ENCODE results near the gene CMTM8.

The CMTM8 gene

DNA sequence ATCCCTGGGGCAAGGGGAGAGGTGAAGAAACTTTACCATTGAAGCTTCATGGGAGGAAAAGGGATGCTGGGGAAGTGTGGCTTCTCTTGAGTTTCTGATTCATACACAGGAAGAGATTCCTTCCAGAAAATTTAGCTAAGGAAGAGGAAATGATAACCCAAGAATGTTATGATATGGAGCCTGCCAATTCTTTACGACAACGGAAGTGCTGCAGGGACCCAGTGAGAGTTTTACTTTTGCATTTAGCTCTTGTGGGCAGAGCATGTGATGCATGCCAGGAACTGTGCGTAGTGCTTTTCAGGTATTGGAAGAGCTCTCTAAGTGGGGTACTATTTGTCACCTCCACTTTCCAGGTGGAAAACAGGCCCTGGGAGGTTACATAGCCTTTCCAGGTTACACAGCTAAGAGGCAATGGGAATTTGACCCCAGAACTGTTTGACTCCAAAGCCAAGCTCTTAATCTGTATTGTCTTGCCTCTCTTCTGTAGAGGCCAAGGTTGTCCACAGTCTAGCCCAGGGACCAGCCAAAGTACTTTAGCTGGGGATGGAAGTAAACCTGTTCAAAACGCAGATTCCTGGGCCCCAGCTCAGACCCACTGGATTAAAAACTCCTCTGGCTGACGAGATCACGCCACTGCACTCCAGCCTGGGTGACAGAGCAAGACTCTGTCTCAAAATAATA, 176.2 kb downstream of the CMTM8 start:
- peak overlapping the region; percentile 81 for H3K27ac ChIP-seq
- ChIA-PET CTCF (interaction anchor here (1.5 kb wide), 1 partner anchor 53 kb away, joined by 3 read pairs; no protein-coding TSS in a partner anchor), POLR2A (ENCODE audit: low non-redundant PET) (no interaction called here)
- TF ChIP-seq, protein P1, sequence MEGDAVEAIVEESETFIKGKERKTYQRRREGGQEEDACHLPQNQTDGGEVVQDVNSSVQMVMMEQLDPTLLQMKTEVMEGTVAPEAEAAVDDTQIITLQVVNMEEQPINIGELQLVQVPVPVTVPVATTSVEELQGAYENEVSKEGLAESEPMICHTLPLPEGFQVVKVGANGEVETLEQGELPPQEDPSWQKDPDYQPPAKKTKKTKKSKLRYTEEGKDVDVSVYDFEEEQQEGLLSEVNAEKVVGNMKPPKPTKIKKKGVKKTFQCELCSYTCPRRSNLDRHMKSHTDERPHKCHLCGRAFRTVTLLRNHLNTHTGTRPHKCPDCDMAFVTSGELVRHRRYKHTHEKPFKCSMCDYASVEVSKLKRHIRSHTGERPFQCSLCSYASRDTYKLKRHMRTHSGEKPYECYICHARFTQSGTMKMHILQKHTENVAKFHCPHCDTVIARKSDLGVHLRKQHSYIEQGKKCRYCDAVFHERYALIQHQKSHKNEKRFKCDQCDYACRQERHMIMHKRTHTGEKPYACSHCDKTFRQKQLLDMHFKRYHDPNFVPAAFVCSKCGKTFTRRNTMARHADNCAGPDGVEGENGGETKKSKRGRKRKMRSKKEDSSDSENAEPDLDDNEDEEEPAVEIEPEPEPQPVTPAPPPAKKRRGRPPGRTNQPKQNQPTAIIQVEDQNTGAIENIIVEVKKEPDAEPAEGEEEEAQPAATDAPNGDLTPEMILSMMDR (conservative IDR thresholded peaks at IDR 0.05; ENCODE audit: low read depth), result no peak
- no peak for DNase-seq (ENCODE audit: low spot score)

DNA sequence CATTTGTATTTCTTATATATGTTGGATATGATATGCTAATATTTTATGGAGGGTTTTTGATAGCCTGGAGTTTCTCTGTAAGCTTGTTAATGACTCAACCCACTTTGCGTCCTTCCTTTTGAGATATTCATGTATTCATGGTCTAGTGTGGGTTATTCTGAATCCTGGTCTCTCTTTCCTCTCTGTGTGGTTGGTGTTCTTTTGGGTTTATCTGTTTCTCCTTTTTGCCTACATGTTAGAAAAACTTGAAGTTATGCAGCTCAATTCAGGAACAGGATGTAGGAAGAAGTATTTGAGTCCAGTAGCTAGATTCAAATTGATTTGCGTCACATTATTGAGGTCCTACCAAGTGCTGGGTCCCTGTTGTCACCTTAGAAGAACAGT, 181.3 kb downstream of the CMTM8 start:
- DNase-seq (ENCODE audit: low spot score), result no peak
- TF ChIP-seq, protein P1 (conservative IDR thresholded peaks at IDR 0.05; ENCODE audit: low read depth), result no peak
- CTCF ChIA-PET, result no interaction called here
- POLR2A ChIA-PET (ENCODE audit: low non-redundant PET), result no interaction called here
- peak overlapping the region; percentile 70; the same call in 1 of the 2 replicates for H3K27ac ChIP-seq
